Right lobe of liver (tissue), 6 donors: Measurements from ENCODE around the gene C1QTNF4. TPM values are rescaled to one million over a fixed set of nuclear protein-coding genes. Genes with fewer than 3 reads are reported as not detected.
"Not testable (repeated sequence)": the region's sequence is repeated elsewhere in the genome, so short reads cannot be mapped to it uniquely, and the experiment has no call there.

ENCODE experiments used
- ATAC-seq, 4 donors: fragments of 200-7000 bp; cut with Tn5 transposase; one replicate each; pipeline ENCODE4 v1.9.1; 2020; ENCODE audit warnings: mild to moderate bottlenecking in 4 of 4, moderate library complexity in 4 of 4
- DNase-seq, 3 donors: peaks; one replicate each; pipeline ENCODE4 v3.0.0-alpha.2; 2020
- H3K27ac ChIP-seq, 3 donors: fragments of 200-600 bp; one replicate each; pipeline ENCODE4 v1.8.0; 2022
- H3K27me3 ChIP-seq, 2 donors: fragments of 200-600 bp; one replicate each; pipeline ENCODE4 v1.8.0; 2022
- H3K36me3 ChIP-seq, 4 donors: fragments of 200-600 bp; sonication (generic) in 1 of 4; one replicate each; pipeline versions ENCODE4 v1.5.1 to v1.8.0; 2017 to 2022; ENCODE audit warnings: control low read depth in 1 of 4
- H3K4me1 ChIP-seq, 4 donors: fragments of 200-600 bp; sonication (generic) in 1 of 4; one replicate each; pipeline versions ENCODE4 v1.5.1 to v1.8.0; 2017 to 2022; ENCODE audit warnings: control low read depth in 1 of 4
- H3K4me3 ChIP-seq, 3 donors: fragments of 200-600 bp; one replicate each; pipeline ENCODE4 v1.8.0; 2022
- H3K9me3 ChIP-seq, 4 donors: fragments of 200-600 bp; sonication (generic) in 1 of 4; one replicate each; pipeline versions ENCODE4 v1.5.1 to v1.8.0; 2017 to 2022; ENCODE audit warnings: control low read depth in 1 of 4
- CTCF ChIP-seq, 4 donors: fragments of 200-600 bp in 3 of 4; fragments of 450-650 bp in 1 of 4; IDR thresholded peaks; one replicate each; pipeline versions ENCODE4 v1.5.1 to v1.8.0; 2016 to 2022; ENCODE audit warnings: antibody characterized with exemption in 4 of 4, mild to moderate bottlenecking in 2 of 4
- POLR2A ChIP-seq: fragments of 450-650 bp; IDR thresholded peaks from one replicate; pipeline ENCODE4 v1.6.1; 2017; ENCODE audit warnings: antibody characterized with exemption, mild to moderate bottlenecking
- WGBS: methylation state at CpG from one replicate; pipeline ENCODE4 v1.1.6; 2018; ENCODE audit warnings: low coverage, low lambda C conversion rate; ENCODE audit not compliant: insufficient coverage; ENCODE audit errors: missing lambda C conversion rate; 5-methylcytosine and 5-hydroxymethylcytosine counted together
- intact Hi-C, 2 donors: fragments of 100-400 bp; cut with DNase I; formaldehyde crosslinking; loops; one replicate each; pipeline versions ENCODE4 v1.11.2 to v1.14.1; 2022
- total RNA-seq, 6 experiments: library from RNA; depleted of rRNA in 2 of 6; stranded (reverse); fragments of >200 nt in 2 of 6; fragmentation: NEBNext Ultra II Directional in 3 of 6; extraction: Animal tissue kit (Norgen Biotek cat#: 25700) in 3 of 6; gene quantifications; one replicate each; pipeline versions ENCODE4 v1.1.0 to v1.2.4, GENCODE V29; 2016 to 2023
- donor health status: DM: no; HTN: yes; CAD: no.
- donor health status: DM: no; HTN: no; CAD: no.
- donor health status: DM: no; HTN: no; CAD: no.
- donor health status: DM: no; HTN: yes; CAD: no.
- donor health status: DM: no; HTN: yes; CAD: no.

The C1QTNF4 gene
- total RNA-seq, 6 experiments from 2014 or later = 0.21 to 0.44 (median 0.26) TPM; not detected in 3

DNA sequence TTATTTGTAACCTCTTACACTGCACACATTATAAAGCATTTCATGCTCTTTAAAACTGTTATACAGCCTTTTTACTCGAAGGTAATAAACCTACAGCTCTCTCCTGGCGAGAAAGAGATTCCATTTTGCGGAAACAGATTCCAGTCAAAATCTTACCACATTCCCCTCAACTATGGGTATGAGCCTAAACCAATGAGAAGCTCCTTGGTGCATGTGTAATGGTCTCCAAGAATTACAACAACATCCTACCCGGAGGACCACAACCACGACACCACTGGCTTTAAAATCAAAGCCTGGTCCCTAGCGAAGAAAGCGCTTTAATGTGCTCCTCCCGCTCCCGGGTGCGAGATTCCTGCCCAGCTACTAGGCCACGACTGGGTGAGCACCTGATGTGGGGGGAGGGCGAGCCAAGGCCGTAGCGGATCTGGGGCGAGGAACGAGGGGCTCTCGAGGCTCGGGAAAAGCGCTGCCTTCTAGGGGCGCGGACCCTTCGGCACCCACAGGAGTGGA, 42.1 kb downstream of the C1QTNF4 start:
- peak; percentile 11 to 26 (median 14) for ATAC-seq
- peaks cover 0 to 38% (median 18%) of the 10 kb centered on the region in 4 donors for H3K4me1 ChIP-seq
- WGBS = 0% methylated on average over 13 of the region's 22 CpGs

GRCh38 chr11:47551086-47551485, 43.1 kb downstream of the C1QTNF4 start:
- DNase-seq = no peak
- Histone ChIP-seq H3K36me3 (no peaks in the 10 kb centered on the region), H3K27me3 (no peaks in the 10 kb centered on the region), H3K4me1 (peaks cover 0 to 47% (median 23%) of the 10 kb centered on the region in 4 donors), H3K27ac (peak overlapping the region; percentile 93 to 95 (median 93)), H3K9me3 (no peaks in the 10 kb centered on the region), H3K4me3 (peak overlapping the region; percentile 71 to 93 (median 92))
- intact Hi-C loops = no loop called here
- no peak for ATAC-seq
- TF ChIP-seq POLR2A = no peak
- TF ChIP-seq CTCF (IDR thresholded peaks at IDR 0.05) = peak; percentile 11 to 44 (median 28)

More for the DNA sequence above, 42.1 kb downstream of the C1QTNF4 start:
- Histone ChIP-seq H3K9me3 (no peaks in the 10 kb centered on the region), H3K36me3 (no peaks in the 10 kb centered on the region), H3K4me3 (peak overlapping the region; percentile 71 to 93 (median 92)), H3K27me3 (no peaks in the 10 kb centered on the region), H3K27ac (peak overlapping the region; percentile 93 to 95 (median 93))
- TF ChIP-seq CTCF (IDR thresholded peaks at IDR 0.05) = no peak
- TF ChIP-seq POLR2A = no peak
- peak; percentile 51 to 67 (median 62) for DNase-seq
- intact Hi-C loops = no loop called here

DNA sequence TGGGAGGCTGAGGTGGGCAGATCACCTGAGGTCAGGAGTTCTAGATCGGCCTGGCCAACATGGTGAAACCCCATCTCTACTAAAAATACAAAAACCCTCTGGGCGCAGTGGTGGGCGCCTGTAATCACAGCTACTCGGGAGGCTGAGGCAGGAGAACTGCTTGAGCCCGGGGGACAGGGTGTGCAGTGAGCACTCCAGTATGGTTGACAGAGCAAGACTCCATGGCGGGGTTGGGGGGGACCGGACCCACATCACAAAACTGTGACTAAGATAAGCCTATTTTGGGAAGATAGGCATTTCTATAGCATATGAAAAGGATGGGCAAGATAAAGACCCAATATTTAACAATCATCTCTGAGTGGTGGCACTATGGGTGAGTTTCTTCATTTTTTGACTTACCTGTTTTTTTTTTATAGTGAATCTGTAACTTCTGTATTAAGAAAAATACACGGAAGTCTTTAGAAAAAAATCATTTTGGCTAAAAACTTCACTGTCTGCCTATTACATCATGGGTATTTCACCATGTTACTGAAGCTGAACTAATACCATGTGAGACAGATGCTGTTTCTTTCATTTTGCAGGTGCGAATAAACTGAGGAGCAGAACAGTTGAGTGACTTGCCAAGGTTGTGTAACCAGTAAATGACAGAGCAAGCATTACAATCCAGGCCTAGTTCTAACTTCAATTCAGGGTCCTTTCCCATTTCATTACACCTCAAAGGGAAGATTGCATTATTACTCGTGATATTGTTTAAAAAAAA, 43.7 kb downstream of the C1QTNF4 start:
- Histone ChIP-seq H3K4me1 (peaks cover 0 to 47% (median 23%) of the 10 kb centered on the region in 4 donors), H3K27me3 (no peaks in the 10 kb centered on the region), H3K9me3 (no peaks in the 10 kb centered on the region), H3K36me3 (no peaks in the 10 kb centered on the region), H3K4me3 (peak overlapping the region in 2 of 3 donors; percentile 71 to 92), H3K27ac (peak overlapping the region; percentile 93 to 95 (median 93))
- intact Hi-C loops = no loop called here
- WGBS = 71% methylated on average over 9 of the region's 10 CpGs
- no peak for DNase-seq
- TF ChIP-seq CTCF (IDR thresholded peaks at IDR 0.05) = no peak
- TF ChIP-seq POLR2A = no peak
- peak; percentile 26 to 52 (median 39) for ATAC-seq

DNA sequence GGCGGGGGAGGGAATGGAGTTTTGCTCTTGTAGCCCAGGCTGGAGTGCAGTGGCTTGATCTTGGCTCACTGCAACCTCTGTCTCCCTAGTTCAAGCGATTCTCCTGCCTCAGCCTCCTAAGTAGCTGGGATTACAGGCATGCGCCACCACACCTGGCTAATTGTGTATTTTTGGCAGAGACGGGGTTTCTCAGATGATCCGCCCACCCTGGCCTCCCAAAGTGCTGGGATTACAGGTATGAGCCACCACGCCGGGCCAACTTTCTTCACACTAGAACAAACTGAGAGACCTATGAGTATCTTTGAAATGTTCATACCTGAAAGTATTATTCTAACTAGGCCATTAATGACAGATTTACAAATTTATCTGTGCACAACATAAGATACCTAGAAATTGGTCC, 47.9 kb downstream of the C1QTNF4 start:
- 51% methylated on average over 2 of the region's 7 CpGs for WGBS
- H3K4me3 ChIP-seq, H3K36me3 ChIP-seq, H3K27me3 ChIP-seq, DNase-seq, ATAC-seq, intact Hi-C loops, H3K9me3 ChIP-seq: not testable (repeated sequence)
- peaks cover 0 to 47% (median 20%) of the 10 kb centered on the region in 4 donors for H3K4me1 ChIP-seq
- peak overlapping the region in 1 of 3 donors; percentile 87 for H3K27ac ChIP-seq

GRCh38 chr11:47545298-47545697, 48.9 kb downstream of the C1QTNF4 start:
- ATAC-seq (no peak), DNase-seq (no peak)
- Histone ChIP-seq H3K9me3 (no peaks in the 10 kb centered on the region), H3K36me3 (no peaks in the 10 kb centered on the region), H3K4me1 (peaks cover 0 to 43% (median 15%) of the 10 kb centered on the region in 4 donors), H3K27me3 (no peaks in the 10 kb centered on the region), H3K27ac (no peak overlapping the region), H3K4me3 (no peak overlapping the region)
- TF ChIP-seq POLR2A = no peak
- no peak for TF ChIP-seq CTCF (IDR thresholded peaks at IDR 0.05)
- 80% methylated on average over 2 of the region's 6 CpGs for WGBS
- intact Hi-C loops = no loop called here
